Islet of Langerhans (tissue), 1 donor: ENCODE data around the gene AGXT.

ENCODE experiments used
- FAIRE-seq: peaks from one replicate; lab custom pipeline; 2011; peaks lifted over from hg19 to GRCh38; lab: Jason Lieb, UNC

AGXT gene

DNA sequence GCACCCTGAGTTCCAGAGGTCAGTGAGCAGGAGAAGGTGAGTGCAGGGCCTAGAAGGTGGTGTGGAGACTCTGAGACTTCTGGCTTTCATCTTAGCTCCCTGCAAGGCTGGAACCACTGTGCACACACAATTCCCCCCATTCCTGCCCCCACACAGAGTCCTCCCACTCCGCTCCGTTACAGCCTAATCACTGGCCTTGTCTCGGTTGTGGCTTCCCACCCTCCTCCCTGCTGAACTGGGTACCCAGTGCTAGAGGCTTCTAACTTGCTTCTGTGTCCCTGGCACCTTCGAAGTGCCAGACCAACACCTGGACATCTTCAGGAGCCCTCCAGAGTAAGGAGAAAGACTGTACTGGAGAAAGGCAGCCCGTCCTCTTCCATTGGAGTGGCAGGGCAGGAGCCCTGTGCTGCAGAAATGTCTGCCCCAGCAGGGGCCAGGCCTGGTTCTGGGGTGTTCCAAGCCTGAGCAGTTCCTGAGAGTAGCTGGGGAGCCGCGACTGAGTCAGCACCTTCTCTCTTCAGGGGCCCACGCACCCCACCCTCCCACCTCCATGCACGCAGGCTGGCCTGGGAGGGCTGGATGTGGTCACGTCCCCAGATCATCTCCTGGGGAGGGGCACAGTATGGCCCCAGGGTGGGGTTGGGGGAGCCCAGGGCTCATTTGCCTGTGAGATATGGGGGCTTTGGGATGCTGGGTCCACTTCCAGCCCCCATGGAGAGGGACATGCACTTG is 60.9 kb downstream of the AGXT start:
- no peak for FAIRE-seq
